Fibroblast of skin of left quadriceps (primary cell): ENCODE measurements around the gene UNC5C.

Source experiments
- DNase-seq, 2 experiments: peaks; one replicate each; pipeline ENCODE4 v3.0.0-alpha.2; 2013; ENCODE audit warnings: low read depth in 2 of 2

Gene UNC5C

DNA sequence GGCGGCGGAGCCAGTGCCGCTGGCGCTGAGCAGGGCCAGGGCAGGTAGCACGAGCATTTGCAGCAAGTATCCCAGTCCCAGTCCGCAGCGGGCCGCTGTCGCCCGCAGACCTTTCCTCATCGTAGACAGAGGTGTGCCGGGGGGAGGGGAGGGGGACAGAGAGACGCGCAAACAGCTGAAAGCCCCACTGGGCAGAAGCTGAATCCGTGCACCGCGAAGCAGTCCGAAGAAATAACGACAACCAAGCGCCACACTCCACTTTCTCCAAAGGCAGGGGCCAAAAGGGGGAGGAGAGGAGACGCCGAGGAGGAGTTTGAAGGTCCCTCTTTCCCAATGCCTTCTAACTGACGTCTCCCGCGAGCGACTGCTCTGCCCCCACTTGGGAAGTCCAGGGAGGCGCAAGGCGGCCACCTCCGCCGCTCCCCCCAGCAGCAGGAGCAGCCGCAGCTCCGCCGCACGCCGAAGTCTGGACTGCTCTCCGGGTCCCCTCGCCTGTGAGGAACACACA, at the start of gene UNC5C:
TSS of gene UNC5C (minus strand) at position 236 of the 508 bp plus-strand sequence.
- no peak for DNase-seq

DNA sequence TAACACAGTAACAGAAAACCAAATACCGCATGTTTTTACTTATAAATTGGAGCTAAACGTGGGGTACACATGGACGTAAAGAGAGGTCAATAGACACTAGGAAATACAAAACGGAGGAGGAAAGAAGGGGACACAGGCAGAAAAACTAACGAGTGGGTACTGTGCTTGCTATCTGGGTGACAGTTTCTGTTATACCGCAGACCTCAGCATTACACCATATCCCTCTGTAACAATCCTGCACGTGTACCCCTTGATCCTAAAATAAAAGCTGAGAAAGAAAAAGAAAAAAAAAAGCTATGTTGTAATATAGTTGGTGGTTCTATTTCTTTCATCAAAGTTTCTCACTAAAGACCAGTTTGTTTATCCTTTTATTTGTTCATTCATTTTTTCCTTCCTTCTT, 47.9 kb upstream of the UNC5C start:
- DNase-seq: no peak

DNA sequence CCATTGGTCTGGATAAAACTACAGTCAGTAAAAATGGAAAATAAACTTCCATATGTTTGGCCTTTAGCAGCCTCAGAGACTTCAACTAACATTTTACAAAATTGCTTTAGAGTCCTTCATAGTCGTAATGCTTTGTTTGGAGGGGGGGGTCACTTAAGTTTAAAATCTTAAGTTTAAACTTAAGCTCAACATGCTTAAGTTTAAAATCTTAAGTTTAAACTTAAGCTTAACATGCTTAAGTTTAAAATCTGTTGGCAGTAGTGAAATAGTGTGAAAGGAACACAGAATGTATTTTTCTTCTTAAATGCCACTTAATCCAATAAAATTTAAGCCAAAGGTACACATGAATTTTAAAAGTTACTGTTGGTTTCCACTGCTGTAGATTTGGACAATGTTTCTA, 45.9 kb upstream of the UNC5C start:
- DNase-seq: no peak

DNA sequence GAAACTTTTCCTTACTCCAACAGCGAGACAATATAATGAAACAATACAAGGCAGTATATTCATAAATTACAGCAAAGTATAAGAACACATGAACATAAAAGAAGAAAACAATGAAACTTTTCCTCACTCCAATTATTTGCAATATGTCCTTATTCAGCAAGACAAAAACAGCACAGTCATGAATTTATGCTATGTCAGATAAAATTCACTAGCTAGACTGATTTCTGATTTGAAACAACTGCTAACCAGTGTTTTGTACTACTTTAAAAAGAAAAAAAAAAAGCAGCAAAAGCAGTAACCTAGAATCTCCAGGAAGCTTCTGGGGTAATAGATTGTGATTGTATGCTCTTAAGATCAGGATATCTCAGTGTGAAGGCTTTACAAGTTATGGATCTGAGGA, 45.2 kb upstream of the UNC5C start:
- DNase-seq: no peak

DNA sequence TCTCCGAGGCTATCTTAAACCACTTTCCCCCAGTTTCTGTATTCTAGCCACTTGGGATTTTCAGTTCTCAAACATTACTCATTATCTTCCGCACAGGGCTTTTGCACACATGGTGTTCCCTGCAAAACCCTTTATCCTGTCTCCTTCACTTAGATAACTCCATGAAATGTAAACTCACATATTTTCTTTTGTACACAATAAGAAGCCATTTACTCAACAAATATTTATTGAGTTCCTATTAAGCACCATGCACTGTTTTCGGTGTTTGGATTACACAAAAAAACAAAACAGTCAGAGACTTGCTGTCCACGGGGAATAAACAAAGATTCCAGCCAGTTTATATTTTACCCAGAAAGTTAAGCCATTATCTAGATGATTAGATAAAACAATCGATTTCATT, 42.5 kb upstream of the UNC5C start:
- no peak for DNase-seq

DNA sequence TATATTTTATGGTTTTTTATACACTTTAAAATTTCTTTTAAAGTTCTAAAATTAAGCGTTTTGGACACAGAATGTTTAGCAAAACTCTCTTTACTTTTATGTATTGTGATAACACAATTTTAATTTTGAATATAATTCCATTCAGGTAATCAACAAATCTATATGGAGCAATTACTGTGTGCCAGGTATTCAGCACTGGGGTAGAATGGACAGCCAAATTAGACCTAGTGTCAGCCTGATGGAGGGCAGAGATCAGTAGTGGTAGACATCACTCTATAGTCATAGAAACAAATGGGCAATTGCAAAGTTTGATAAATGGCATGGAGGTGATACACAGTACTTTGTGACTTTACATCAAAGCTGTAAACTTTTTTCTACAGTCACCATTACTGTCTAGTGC, 41.8 kb upstream of the UNC5C start:
- DNase-seq: no peak

DNA sequence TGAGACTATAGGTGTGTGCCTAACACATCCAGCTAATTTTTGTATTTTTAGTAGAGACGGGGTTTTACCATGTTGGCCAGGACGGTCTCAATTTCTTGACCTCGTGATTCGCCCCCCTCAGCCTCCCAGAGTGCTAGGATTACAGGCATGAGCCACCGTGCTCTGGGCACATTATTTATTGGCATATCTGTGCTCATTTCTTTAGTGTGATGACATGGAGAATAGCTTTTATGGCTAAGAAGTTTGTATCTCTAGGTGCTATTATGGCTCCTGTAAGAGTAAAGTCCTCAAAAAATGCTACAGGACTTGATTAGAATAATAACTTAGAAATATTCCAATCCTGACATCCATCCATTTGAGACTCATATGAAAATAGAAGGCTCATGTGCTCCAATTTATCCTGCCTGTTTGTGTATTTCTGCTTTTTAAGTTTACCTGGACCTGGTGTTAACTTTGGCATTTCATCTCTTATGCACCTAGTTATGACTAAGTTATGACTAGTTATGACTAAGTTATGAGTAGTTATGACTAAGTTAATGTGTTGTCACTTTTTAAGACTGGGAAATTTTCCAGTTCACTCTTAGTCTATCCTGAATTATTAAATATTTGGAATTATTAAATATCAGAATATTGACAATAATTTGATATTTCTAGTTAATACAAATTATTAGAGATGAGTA, 36.4 kb upstream of the UNC5C start:
- no peak for DNase-seq

DNA sequence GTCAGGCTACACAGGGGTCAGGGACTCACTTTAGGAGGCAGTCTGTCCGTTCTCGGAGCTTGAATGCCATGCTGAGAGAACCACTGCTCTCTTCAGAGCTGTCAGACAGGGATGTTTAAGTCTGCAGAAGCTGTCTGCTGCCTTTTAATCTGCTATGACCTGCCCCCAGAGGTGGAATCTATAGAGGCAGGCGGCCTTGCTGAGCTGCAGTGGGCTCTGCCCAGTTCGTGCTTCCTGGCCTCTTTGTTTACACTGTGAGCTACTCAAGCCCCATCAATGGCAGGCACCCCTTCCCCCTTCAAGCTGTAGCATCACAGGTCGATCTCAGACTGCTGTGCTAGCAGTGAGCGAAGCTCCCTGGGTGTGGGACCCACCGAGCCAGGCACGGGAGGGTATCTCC, 31.5 kb upstream of the UNC5C start:
- DNase-seq: no peak

DNA sequence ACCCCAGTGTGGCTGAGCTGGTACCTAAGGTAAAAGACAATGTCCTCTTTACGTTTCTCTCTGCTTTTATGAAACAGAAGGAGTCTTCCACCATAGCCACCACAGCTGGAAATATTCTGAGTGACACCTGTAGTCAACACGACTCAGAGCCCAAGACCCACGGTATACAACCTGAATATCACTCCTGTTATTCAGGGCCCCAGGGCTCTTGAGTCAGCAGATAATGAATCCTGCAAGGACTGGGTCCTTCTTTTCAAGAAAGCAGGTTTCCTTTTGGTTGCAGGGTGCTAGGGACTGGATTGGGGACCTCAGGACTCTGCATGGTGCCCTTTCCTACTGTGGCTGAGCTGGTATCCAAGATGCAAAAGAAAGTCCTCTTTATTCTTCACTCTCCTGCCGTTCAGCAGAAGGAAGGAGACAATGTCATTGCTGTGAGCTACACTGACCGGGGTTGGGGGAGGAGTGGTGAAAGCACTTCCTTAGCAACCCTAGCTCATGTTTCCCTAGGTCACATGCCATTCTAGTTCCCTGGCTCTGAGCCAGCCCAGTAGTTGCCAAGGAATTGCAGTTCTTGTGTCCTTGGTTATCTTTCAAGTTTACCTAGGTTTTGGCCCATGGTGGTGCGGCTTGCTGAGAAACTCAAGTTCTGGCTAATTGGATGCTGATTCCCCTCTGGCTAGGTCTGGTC, 23.7 kb upstream of the UNC5C start:
- DNase-seq: no peak

DNA sequence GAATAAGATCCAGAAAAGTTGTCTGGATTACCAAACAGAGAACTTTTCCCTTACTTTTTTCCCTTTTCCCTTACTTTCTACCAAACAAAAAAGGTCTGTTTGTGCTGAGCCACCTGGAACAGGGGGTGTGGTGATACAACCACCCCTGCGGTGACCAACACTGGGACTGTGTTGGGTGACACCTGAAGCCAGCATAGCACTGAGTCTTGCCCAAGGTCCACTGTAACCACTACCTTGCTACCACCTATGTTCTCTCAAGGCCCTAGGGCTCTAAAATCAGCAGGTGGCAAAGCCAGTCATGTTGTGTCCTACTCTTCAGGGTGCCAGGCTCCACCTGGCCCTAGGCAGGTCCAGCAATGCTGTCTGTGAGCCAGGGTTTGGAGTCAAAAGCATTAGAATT, 22.8 kb upstream of the UNC5C start:
- no peak for DNase-seq

DNA sequence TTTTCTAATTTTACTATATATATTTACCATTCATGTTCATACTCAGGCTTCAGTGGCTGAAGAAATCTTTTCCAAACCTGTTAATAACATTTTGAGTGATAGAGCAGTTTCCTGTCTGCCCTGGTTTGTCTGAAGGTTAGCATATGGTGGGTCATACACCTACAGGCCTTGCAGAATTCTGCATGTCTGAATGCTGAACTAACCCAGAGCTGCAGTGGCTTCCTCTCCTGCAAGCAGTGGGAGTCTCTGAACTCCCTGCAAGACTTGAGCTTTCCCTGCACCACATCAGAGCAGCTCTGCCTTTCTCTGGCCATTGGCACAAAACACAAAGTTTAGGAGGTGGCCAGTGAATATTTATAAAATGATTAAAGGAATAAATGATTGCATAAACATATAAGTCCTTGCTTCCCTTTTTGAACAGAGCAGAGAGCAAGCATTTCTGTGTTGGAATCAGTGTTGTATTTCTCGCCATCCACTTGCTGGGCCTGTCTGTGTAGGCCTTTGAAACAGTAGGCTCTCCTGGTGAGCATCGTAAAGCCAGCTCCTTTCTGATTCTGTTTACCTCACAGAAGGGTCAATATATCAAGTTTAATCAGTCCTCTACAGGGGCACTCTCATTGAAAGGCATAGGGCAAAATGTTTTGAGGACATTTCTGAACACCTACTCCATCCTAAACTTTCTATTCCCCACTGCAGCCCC, 15.0 kb upstream of the UNC5C start:
- DNase-seq: no peak

DNA sequence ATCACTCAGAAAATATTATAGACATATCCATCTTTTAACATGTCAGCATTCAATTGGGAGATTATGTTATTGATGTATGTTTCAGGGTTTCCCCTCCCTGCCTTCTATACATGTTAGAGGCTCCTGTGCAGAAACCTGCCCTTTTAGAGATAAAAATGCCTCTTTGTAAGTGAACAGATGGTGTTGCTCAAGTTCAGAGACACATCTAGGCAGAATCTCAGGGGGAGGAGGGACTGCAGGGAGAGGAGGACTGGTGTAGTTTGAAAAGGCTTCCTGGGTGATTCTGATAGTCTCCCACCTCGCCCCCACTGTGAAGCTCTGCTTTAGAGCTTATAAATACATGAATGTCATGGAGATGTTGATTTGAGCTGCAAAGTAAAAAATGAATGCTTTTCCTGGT, 12.0 kb upstream of the UNC5C start:
- no peak for DNase-seq

DNA sequence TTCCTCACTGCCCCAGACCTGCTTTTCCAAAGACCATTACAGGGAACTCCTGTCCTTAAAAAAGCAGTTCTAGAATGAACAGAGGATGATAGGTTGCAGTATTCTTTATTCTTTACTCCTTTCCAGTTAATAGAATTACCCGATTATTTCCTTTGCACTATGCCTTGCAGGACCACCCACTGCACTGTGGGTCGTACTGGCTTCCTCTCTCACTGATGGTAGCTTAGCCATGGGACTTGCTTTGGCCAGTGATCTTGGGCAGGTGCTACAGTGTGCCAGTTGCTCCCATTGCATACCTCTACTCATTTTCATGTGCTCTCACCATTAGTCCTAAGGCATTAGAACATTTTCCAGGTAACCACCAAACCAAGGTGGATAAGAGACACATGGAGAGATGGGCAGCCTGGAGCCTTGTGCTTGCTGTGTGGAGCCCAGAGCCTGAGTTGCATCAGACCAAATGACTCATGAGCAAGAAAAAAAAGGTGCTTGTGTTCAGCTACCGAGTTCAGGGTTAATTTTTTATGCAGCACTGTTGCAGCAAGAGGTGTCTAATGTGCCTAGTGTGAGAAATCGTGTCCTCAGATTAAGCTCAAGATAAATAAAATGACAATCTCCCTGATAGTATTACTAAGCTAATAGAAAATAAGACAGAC, 7.6 kb upstream of the UNC5C start:
- no peak for DNase-seq

DNA sequence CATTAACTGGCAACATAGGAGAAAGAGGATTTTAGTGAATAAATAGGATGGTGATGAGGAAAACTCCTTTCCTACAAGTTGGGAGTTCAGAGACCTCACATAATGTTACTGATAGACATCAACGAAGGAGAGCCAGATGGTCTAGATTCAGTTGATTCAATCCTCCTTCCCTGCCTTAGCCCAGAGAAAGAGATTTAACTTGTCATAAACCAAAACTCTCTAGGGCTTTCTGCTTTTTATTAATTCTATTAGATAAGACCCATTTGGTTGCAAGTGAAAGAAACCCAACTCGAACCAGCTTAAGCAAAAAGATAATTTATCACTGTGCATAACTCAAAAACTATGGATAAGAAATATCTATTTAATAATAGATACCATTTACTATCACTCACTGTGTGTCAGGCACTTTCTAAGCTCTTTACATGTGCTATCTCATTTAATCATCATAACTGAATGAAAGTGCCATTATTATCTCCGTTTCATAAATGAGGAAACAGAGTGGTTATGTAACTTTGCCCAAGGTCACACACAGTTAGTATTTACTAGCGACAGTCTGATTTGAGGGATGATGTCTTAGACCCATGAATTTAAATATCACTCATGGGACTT, 4.3 kb upstream of the UNC5C start:
- DNase-seq: no peak

DNA sequence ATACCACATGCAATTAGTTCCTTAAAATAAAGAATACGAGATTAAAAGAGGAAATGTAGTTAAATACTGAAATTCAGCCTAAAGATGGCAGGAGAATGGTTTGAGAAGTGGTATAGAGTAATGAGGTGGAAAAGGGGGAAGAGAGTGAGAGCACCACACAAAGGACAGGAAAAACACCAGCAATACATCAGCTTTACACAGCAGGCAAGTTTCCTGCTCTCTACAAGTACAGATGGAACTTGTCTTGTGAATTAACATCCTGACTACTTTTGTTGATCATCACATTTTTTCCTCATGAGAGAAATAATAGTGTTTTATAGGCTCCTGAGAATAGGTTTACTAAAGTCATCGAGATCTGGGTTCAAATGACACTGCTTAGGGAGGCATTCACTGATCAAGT, 2.9 kb upstream of the UNC5C start:
- no peak for DNase-seq

DNA sequence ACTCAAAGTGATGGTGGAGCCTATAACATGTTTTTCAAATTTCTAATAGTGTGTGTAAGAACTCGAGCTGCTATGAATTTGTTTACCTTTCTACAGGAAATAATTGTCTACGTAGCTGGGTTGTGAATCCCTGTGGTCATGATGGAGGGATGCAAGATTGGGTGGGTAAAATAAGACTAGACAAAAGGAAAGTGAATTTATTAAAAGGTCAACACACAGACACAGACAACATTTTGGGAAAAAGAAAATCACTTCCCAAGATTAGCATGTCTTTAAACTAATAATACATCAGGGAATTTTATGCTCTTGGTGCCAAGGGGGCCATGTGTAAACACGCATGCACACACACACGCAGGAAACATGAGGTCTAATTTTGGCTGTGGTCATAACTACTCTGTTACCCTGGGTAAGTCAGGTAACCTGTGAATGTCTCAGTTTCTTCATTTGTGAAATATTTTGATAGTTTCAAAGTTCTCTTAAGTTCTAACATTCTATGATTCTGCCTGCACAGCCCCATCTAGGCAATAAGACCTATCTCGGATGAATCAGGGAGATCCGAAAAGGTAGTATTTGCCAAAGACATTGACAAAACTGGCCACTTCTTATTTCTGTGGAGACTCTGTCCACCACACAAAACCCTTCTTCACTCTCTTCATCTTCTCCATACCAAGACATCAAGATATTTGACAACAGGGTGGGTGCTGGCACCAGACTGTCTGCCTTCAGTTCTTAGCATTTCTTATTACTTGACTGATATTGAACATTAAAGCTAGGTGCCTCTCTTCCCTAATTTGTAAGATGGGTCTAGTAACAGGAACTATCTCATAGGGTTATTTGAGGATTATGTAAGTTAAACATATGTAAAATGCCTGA, 1.6 kb upstream of the UNC5C start:
- DNase-seq: no peak

DNA sequence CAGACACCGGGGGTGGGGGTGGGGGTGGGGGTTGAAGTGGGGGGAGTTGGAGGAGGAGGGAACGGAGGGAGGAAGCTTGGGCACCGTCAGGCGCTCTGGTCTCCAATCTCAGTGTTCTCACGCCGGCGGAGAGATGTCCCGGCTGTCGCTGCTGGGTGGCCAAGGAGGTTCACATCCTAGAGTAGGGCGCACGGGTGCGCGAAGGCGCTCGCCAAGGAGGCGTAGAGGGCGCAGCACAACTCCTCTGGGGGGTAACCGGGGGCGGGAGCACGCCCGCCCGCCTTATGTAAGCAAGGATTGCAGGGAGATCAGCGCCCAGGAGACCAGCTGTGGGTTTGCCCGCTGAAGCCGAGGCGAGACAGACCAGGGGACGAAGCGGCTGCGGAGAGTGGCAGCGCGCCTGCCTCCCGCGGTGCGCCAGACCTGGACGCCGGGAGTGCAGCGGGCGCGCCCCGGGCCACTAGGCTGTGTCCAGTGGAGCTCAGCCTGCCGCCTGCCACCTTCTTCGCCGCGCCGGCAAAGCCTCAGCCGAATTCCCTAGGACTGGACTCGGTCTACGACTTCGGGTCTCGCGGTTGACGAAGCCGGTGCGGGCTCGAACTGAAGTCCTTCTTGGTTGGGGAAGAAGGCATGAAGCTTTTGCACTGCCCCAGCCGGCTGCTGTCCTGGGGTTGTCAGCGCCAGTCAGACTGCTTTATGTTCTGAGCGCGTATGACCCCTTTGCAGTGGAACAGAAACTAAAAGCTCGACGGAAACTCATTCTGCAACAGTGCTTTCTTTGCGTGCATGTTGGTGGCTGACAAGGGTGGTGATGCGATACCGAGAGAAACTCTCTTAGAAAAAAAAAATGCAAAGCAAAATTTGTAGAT, 707 bp upstream of the UNC5C start:
- no peak for DNase-seq

DNA sequence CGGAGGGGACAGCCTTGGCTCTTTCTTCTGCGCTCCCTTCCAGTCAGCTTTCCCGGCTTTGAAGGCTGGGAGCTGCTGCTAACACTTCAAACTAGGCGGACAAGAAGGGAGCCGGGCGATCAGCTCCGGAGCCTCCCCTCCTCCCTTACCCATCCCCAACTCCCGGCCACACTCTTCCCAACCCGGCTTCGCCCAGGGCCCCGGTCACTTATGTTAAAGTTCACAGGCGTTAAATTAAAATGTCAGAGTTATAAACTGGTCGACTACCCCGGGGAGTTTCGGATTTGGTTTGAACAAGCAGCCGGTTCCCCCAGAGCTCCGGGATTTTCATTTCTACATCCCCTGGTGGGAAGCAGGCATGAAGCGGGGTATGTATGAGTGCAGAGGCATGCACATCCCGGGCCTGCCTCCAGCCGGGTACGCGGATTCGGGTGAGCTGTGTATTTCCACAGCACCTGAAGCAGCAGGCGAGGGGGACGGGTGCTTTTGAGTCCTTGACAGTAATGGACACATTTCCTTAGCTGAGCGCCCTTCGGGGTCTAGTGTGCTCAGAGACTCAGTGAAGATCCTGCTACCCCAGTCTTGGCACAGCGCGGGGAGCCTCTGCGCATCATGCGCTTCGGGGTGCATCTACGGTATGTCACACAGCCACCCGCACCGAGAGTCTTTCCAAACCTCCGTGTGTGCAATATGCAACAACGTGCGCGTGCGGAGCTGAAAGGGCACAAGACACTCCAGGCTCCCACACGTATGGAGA, 880 bp downstream of the UNC5C start:
- DNase-seq: no peak
